GM12801 (cell line): ENCODE measurements around the gene COG7.

Experiments
- TF ChIP-seq, protein P1 (sequence below): IDR thresholded peaks from one replicate; pipeline ENCODE4 v1.5.1; 2011; ENCODE audit warnings: control low read depth; ENCODE audit not compliant: insufficient read length; ENCODE audit errors: extremely low read depth

The COG7 gene

GRCh38 chr16:23345237-23345636 is 107.8 kb downstream of the COG7 start:
- TF ChIP-seq, protein P1, sequence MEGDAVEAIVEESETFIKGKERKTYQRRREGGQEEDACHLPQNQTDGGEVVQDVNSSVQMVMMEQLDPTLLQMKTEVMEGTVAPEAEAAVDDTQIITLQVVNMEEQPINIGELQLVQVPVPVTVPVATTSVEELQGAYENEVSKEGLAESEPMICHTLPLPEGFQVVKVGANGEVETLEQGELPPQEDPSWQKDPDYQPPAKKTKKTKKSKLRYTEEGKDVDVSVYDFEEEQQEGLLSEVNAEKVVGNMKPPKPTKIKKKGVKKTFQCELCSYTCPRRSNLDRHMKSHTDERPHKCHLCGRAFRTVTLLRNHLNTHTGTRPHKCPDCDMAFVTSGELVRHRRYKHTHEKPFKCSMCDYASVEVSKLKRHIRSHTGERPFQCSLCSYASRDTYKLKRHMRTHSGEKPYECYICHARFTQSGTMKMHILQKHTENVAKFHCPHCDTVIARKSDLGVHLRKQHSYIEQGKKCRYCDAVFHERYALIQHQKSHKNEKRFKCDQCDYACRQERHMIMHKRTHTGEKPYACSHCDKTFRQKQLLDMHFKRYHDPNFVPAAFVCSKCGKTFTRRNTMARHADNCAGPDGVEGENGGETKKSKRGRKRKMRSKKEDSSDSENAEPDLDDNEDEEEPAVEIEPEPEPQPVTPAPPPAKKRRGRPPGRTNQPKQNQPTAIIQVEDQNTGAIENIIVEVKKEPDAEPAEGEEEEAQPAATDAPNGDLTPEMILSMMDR = no peak

DNA sequence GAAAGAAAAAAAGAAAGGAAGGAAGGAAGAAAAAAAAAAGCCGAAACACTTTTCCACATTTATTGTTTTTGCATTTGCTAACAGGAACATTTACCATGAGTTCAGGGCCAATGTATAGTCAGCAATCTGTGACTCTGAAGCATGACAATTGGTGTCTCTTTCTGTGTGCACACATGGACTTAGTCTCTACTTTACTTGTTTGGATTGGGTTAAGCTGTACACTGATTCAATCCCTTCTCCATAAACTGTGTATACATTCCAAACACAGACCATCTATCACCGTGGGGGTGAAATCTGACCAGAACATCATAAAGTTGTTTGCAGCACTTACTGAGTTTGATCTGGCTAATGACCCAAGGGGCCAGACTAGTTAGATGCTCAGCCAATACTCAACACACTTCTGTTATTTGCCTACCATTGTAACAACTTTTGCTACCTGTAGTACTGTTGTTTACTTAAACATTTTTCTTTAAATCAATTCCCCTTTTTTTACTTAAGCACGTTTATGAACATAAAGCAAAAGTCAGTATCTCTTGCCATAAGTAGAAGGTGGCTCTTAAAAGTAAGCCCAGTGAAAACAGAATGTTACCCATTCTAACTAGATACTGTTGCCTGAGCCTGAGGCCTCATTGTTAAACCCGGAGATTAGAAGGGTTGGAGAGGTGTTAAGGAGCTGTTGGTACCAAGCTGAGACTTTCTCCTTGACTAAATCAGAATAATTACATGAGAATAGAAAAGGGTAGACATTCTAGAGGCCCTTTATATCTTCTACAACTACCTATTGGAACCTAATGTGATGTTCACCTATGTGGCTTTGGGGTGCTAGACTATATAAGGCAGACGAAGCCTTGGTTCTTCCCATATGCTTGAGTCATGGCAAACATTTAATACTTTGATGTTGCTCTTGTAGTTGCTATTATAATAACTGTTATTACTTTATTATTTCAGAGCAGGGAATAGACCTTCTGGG is 109.1 kb downstream of the COG7 start:
- TF ChIP-seq, protein P1 = no peak

DNA sequence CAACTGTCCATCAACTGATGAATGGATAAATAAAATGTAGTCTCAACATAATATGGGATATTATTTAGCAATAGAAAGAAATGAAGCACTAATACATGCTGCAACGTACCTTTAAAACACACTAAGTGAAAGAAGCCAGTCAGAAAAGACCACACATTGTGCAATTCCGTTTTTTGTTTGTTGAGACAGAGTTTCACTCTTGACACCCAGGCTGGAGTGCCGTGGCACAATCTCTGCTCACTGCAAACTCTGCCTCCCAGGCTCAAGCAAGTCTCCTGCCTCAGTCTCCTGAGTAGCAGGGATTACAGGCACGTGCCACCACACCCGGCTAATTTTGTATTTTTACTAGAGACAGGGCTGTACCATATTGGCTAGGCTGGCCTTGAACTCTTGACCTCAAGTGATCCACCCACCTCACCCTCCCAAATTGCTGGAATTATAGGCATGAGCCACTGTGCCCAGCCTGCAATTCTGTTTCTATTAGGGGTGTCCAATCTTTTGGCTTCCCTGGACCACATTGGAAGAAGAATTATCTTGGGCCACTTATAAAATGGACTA is 110.8 kb downstream of the COG7 start:
- TF ChIP-seq, protein P1 = no peak

GRCh38 chr16:23339787-23340186 is 113.2 kb downstream of the COG7 start:
- TF ChIP-seq, protein P1 = no peak
